GM12891 (cell line): ENCODE measurements around the gene PLAGL1.

Experiments used
- POLR2A ChIP-seq: IDR thresholded peaks from 2 replicates; pipeline ENCODE4 v1.6.1; 2011; ENCODE audit warnings: low read depth, low read length, control low read depth
- SPI1 ChIP-seq: IDR thresholded peaks from 2 replicates; pipeline ENCODE4 v1.6.1; 2011; ENCODE audit warnings: low read depth, low read length, control low read depth
- TAF1 ChIP-seq: IDR thresholded peaks from 2 replicates; pipeline ENCODE4 v1.6.1; 2011; ENCODE audit warnings: low read depth, low read length, control low read depth

- TF ChIP-seq TAF1 (no peak), POLR2A (no peak), SPI1 (no peak)
Measured at GRCh38 chr6:143963158-143963919, 44.7 kb downstream of the PLAGL1 start.
